Measurements from ENCODE around the gene NCKAP5.

The NCKAP5 gene

DNA sequence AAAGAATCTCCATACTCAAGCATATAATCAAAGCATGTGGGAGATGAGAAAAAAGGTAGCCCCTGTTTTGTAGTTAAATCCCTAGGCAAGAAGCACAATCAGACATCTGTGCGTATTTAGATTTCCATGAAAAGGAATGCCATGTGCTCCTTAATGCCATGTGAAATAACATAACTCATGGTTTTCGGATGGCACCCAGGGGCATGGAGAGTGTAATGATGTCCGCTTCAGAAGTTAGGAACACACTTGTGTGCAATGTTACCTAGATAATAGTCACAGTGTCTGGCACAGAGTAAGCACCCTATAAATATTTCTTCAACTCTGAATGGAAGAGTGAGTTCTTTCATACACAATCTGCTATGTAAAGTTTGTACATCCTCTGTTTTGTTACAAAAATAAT is 197.0 kb downstream of the NCKAP5 start:
- DNase-seq: no peak

DNA sequence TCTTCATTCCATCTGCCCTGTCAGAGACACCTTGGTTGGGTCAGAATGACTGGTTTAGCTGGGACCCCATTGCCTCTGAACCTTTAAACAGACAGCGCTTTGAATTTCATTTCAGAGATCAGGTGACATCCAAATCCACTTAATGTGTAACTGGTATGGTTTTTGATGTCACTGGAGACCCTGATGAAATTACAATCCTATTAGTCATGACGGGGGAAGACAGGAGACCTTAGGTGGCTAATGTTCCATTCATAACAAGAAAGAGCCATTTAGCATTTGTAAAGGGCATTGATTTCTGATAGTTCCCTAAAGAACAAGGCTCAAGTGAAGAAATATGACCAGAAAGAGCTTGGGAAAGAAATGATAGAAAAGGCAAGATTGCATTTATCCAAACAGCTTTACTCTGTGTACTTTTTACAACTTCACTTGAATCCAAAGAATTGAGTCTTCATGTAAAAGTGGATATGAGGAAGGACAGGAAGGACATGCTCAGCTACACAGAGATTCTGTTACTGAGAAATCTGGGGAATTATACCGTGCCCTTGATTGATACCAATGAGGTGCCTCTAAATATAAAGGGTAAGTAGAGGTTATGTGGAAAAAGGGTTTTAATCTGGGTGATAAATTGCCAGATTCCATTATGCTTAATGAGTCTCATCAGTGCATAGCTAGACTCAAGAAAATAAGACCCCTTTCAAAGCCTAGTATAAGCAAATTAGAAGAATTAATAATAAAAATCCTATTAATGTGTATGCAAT is 198.2 kb downstream of the NCKAP5 start:
- DNase-seq: no peak

DNA sequence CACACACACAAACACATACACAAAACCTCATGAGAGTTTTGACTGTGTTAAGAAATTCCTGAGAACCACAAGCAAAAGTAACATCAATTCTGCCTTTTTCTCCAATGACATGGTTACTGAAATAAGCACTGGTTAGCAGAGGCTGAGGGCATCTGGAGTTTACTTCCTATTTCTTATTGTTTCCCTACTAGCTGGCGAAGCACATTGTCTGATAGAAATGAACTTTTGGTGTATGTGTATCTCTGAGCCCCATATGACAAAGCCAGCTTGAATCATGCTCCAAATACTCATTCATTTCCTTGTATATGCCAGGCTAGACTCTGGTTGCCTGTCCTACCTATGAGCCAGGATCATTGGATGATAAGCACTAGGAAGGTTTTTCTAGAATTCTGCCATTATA is 203.1 kb downstream of the NCKAP5 start:
- no peak for DNase-seq

GRCh38 chr2:133364636-133365035 is 203.6 kb downstream of the NCKAP5 start:
- DNase-seq: no peak

DNA sequence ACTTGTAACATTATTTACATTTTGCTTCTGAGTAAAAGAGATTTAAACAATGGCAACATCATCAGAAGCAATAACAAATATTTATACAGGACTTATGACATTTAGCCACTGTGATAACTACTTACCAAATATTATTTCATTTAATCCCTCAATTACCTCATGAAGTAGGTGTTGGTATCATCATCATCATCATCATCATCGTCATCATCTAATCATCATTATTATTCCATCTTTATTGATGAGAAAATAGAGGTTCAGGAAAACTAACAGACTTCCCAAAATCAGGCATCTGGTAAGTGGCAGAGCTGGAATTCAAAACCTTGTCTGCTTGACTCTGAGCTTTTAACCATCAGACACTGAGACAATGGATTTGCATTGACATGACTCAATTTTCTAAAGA is 204.4 kb downstream of the NCKAP5 start:
- DNase-seq: no peak

DNA sequence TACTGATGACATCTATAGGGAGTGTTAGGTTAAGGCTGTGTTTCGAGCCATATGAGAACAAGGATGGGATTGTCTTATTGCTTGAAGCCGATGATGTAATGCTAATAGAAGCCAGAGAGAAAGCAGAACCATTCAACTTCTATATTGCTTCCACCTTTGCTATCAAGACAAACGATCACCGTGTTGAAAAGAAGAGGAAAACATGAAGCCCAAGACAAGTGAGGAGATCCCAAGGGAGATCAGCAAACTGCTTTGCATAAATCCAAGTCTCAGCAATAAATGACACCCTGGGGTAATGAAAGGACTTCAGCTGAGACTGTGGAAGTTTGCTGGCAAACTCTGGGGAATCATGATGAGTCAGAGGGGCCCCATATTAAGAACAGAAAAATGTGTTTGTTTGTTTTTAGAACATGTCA is 206.2 kb downstream of the NCKAP5 start:
- DNase-seq: no peak

- DNase-seq: no peak
Measured at GRCh38 chr2:133360882-133361281, 207.4 kb downstream of the NCKAP5 start.

GRCh38 chr2:133360190-133360589 is 208.1 kb downstream of the NCKAP5 start:
- no peak for DNase-seq

- no peak for DNase-seq
Measured at GRCh38 chr2:133352719-133353118, 215.5 kb downstream of the NCKAP5 start.

DNA sequence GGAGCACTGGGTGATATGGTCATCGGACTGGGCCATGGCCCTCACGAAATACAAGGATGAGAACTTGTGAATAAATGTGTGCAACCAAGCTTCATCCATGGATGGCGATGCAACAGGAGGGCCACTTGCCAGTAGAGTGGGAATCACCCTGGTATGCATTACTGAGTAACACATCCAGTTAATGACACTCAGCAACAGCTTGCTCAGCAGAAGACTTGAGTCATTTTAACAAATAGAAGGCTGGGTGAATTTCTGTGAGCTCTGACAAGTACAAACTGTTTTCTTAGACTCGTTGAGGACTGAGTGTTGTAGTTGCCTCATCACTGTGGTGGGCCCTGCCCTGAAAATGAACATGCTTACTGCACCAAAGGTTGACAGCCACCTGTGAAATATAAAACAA is 221.6 kb downstream of the NCKAP5 start:
- no peak for DNase-seq

DNA sequence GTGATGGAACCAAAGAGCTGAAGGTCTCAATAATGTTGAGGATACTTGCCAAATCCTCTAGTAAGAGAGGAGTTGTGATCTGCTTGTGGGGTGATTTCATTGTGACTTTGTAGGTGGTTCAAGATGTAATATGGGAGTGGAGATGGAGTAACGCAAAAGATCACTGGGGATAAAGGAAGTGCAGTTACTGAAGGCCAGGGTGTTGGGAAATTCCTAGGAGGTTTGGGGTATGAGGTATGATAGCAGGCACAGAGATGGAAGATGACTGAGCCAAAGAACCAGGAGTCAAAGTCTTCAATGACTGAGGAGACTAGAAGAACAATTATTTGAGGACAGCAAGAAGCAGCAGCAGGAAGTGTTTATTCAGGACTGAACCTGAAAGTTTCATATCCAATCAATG is 222.6 kb downstream of the NCKAP5 start:
- DNase-seq: no peak

GRCh38 chr2:133344849-133345248 is 223.4 kb downstream of the NCKAP5 start:
- DNase-seq: no peak

DNA sequence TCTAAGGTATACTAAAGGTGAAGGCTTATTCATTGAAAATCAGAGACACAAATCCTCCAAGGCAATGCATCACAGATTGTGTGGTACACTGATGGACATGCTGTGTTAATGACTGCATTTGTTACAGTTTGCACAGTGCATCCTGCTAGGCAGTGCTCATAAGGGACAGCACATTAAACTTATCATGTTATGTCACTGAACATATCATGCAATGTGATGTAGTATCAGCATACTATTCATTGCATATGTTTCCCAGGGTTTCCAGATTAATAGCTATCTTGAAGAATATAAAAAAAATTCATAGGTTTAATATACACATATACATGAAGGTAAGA is 225.3 kb downstream of the NCKAP5 start:
- DNase-seq: no peak

DNA sequence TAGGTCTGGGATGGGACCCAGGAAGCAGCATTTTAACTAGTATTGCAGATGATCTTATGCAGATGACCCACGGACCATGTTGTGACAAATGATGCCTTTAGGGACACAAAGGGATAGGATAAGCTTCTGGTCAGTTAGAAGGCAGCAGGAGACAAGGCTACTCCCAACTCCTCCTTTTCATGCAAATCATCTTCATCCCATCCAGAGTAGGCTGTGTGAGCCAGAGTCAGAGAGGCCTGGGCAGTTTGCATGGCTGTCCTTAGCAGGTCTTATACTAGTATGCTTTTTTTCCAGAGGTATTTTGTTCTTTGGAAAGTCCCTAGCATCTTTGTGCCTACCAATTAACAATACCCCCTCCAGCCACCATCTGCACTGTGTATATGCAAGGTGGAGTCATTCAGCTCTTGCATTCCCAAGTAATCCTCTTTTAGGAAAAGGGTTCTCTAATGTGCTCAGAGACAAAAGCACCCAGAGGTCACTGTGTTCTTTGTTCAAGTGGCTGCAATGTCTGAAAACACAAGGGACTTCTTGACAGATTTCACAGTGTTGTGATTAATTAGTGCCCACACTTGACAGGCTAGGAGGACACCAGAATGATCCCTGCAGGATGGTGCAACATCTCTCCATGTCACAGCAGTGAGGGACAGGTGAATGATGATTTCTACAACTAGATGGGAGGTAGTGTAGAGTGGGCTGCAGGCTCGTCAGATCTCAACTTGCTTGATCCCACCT is 225.8 kb downstream of the NCKAP5 start:
- DNase-seq: no peak

GRCh38 chr2:133341575-133341974 is 226.7 kb downstream of the NCKAP5 start:
- DNase-seq: no peak

GRCh38 chr2:133338224-133338623 is 230.0 kb downstream of the NCKAP5 start:
- no peak for DNase-seq

- DNase-seq: no peak
Measured at GRCh38 chr2:133334923-133335322, 233.3 kb downstream of the NCKAP5 start.

DNA sequence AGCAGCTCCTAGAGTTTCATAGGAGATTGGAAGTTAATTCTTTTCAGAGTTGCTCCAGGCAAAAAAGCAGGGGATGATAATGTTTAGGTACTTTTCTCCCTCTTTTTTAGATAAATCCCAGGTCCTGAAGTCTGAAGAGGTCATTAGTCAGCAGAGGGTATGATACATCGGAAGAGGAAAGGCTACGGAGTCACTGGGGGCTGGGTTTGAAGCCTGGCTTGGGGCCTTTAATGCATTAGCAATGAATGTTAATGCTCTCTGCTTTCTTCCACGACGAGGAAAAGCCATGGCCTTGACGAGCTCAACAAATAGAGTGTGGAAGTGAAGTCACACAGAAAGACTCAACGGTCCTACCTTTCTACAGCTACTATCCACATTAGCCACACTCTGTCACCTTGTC is 235.1 kb downstream of the NCKAP5 start:
- DNase-seq: no peak

GRCh38 chr2:133331436-133331835 is 236.8 kb downstream of the NCKAP5 start:
- no peak for DNase-seq

DNA sequence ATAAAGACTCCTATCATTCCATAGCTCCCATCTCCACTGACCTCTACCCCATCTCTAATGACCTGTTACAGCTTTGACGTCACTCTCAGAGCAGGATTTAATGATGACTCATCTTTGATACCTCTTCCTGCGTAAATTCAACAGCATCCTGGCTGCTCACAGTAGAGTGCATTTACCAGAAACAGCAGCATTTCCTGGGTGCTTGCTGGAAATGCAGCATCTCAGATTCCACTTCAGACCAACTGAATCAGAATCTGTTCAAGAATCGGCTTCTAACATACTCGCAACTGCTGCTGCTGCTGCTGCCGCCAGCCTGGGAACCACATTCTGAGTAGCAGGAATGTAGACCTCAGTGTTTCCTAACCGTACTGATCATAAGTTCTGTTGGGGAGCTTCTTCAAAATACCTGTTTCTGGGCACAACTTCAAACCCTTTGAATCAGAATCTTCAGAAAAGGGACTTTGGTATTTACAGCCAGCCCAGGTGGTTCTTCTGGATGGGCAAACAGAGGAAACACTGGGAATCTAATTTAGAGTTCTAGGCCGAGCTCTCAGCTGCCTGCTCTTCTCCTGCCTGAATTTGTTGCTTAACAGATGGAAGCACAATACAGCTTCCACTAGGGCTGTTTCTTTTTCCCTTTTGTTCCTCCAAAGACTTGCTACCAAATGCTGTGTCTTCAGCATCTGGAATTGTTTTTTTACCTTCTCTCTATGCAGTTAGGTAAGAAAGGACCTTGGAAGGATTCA is 241.4 kb downstream of the NCKAP5 start:
- no peak for DNase-seq

DNA sequence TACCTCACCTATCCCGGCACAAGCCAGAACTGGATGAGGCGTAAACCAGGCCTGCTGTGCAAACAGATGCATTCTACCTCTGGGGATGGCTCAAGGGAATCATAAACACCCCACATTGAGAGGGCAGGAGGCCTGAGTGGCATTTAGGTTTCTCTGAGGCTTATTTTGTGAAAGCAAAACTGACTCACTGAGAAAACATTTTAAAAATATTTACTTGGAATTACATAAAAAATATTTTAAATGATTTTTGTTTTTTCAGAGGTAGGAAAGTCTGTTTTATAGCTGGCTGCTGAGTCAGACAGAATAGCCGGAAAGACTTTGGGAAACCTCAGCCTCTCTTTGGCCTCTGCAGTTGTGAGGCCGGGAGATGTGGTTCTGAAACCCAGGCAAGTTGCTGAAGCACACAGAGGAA is 244.1 kb downstream of the NCKAP5 start:
- no peak for DNase-seq

DNA sequence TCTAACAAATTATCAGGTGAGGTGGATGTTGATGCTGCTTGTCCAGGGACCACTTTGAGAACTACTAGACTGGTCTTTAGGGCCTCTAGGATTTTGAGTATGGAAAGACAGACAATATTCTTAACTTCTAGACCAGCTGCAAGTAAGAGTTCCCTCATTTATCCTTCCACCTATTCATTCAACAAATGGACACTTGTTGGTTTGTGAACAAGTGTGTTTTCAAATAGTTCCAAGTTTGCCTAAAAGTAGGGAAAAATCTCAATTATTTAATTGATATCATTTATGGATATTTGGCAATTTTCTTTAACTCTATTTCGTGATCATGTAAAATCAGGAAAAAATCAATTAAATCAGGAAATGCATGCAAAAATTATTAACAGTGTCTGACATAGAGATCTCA is 245.4 kb downstream of the NCKAP5 start:
- DNase-seq: no peak

GRCh38 chr2:133317178-133317577 is 251.1 kb downstream of the NCKAP5 start:
- no peak for DNase-seq

DNA sequence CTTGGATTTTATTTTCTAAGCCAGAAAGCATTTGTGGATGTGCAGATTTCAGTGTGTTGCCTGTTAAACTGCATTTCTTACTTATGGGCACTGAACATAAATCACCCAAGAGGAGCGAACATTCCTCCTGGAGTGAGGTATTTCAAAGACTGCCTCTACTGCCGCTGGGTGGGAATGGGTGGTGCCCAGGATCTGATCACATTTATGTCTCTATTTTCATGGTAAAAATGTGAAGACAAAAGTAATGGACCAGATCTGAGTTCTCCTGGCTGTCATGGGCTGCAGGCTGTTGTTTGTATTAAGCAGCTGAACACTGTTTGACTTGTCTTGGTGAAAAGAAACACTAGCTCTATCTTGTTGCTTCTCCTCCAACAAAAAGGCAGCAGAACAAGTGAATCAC is 251.7 kb downstream of the NCKAP5 start:
- DNase-seq: no peak

Measured in NCI-H69 (cell line).